Left ventricle myocardium superior (tissue), 1 donor: ENCODE measurements around the gene GBF1. TPM values are rescaled to one million over a fixed set of nuclear protein-coding genes. Genes with fewer than 3 reads are reported as not detected.
"Not testable (repeated sequence)": the region's sequence is repeated elsewhere in the genome, so short reads cannot be mapped to it uniquely, and the experiment has no call there.

Experiments
- ATAC-seq: fragments of 200-7000 bp; cut with Tn5 transposase; one replicate; pipeline ENCODE4 v1.9.1; 2020; ENCODE audit warnings: mild to moderate bottlenecking, moderate library complexity
- DNase-seq: peaks from one replicate; pipeline ENCODE4 v3.0.0-alpha.2; 2020
- intact Hi-C: fragments of 100-400 bp; cut with micrococcal nuclease; formaldehyde crosslinking; loops from one replicate; pipeline ENCODE4 v1.11.0; 2022
- total RNA-seq: library from RNA; stranded (reverse); fragmentation: NEBNext Ultra II Directional; extraction: Animal tissue kit (Norgen Biotek cat#: 25700); gene quantifications from one replicate; pipeline ENCODE4 v1.2.1, GENCODE V29; 2021
- donor health status: DM: no; HTN: yes; CAD: no; lungs with severe emphysema.

Gene GBF1
- total RNA-seq, 1 donor from 2014 or later: 41.7 TPM

GRCh38 chr10:102291221-102291905 is 46.0 kb downstream of the GBF1 start:
- ATAC-seq (peak; percentile 96), DNase-seq (no peak)
- intact Hi-C loops: no loop called here

- DNase-seq (no peak), ATAC-seq (no peak)
- intact Hi-C loops: no loop called here
These were observed 51.8 kb downstream of the GBF1 start for GRCh38 chr10:102297101-102297500.

- intact Hi-C loops: no loop called here
- DNase-seq: no peak
These were observed 53.6 kb downstream of the GBF1 start for GRCh38 chr10:102298899-102299298.

GRCh38 chr10:102299873-102300272 is 54.5 kb downstream of the GBF1 start:
- DNase-seq (no peak), ATAC-seq (peak; percentile 30)
- intact Hi-C loops: no loop called here

More at GRCh38 chr10:102298899-102299298, 53.6 kb downstream of the GBF1 start:
- no peak for ATAC-seq

- intact Hi-C loops: no loop called here
- DNase-seq (no peak), ATAC-seq (peak; percentile 90)
These were observed 55.0 kb downstream of the GBF1 start for GRCh38 chr10:102300278-102300843.

GRCh38 chr10:102300912-102301311 is 55.6 kb downstream of the GBF1 start:
- peak; percentile 53 for ATAC-seq
- intact Hi-C loops, DNase-seq: not testable (repeated sequence)

GRCh38 chr10:102301332-102301731 is 56.0 kb downstream of the GBF1 start:
- ATAC-seq, intact Hi-C loops, DNase-seq: not testable (repeated sequence)

GRCh38 chr10:102302611-102303010 is 57.3 kb downstream of the GBF1 start:
- intact Hi-C loops: no loop called here
- no peak for DNase-seq
- ATAC-seq: no peak

GRCh38 chr10:102306006-102306405 is 60.7 kb downstream of the GBF1 start:
- intact Hi-C loops: no loop called here
- DNase-seq: no peak
- no peak for ATAC-seq

GRCh38 chr10:102306710-102307109 is 61.4 kb downstream of the GBF1 start:
- intact Hi-C loops: no loop called here
- DNase-seq: no peak
- ATAC-seq: no peak

GRCh38 chr10:102308318-102308717 is 63.0 kb downstream of the GBF1 start:
- intact Hi-C loops, DNase-seq, ATAC-seq: not testable (repeated sequence)

GRCh38 chr10:102309236-102309635 is 63.9 kb downstream of the GBF1 start:
- no peak for DNase-seq
- ATAC-seq: no peak
- intact Hi-C loops: no loop called here

- intact Hi-C loops: no loop called here
- DNase-seq (no peak), ATAC-seq (no peak)
These were observed 64.6 kb downstream of the GBF1 start for GRCh38 chr10:102309916-102310315.

GRCh38 chr10:102310361-102311024 is 65.2 kb downstream of the GBF1 start:
- no peak for DNase-seq
- intact Hi-C loops: no loop called here
- ATAC-seq: peak; percentile 28

GRCh38 chr10:102311025-102311420 is 65.7 kb downstream of the GBF1 start:
- intact Hi-C loops: no loop called here

GRCh38 chr10:102312683-102313082 is 67.4 kb downstream of the GBF1 start:
- intact Hi-C loops: no loop called here
- ATAC-seq: peak; percentile 18
- DNase-seq: no peak

More at GRCh38 chr10:102311025-102311420, 65.7 kb downstream of the GBF1 start:
- DNase-seq (no peak), ATAC-seq (peak; percentile 7)

GRCh38 chr10:102313221-102313896 is 68.0 kb downstream of the GBF1 start:
- intact Hi-C loops: no loop called here
- DNase-seq (no peak), ATAC-seq (no peak)

GRCh38 chr10:102314801-102315200 is 69.5 kb downstream of the GBF1 start:
- DNase-seq (no peak), ATAC-seq (no peak)
- intact Hi-C loops: no loop called here

GRCh38 chr10:102316421-102316820 is 71.1 kb downstream of the GBF1 start:
- ATAC-seq (no peak), DNase-seq (no peak)
- intact Hi-C loops: no loop called here

- DNase-seq (no peak), ATAC-seq (no peak)
- intact Hi-C loops: no loop called here
These were observed 77.6 kb downstream of the GBF1 start for GRCh38 chr10:102322914-102323313.
